Measurements from ENCODE around the gene FCER1G. TPM values are rescaled to one million over a fixed set of nuclear protein-coding genes. Genes with fewer than 3 reads are reported as not detected.

Gene FCER1G
- total RNA-seq, 4 donors from 2014 or later = 16.3 to 70.9 (median 22.3) TPM

DNA sequence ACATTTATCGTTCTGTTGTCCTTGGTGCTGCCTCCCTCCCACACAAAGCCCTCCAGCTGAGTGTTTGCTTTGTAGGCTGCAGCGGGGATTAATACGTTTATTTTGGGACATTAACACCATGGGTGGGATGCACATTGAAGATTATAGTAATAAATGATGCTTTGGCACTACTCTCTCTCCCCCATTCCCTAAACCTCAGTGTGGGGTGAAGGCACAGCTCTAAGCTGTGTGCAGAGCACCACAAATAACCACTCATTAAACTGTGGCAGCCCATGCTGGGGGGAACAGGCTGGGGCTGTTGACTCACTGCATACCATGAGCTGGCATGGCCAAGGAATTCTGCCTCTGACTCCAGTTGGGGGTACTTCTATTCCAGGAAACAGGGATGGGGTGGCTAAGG, 51.1 kb downstream of the FCER1G start:
- WGBS, 2 donors = 48 to 50% methylated on average over 3 of the region's 3 CpGs
- intact Hi-C loops (cut with DNase I) = no loop called here
- H3K27ac ChIP-seq = no peak overlapping the region

GRCh38 chr1:161266836-161267235, 51.7 kb downstream of the FCER1G start:
- intact Hi-C loops (cut with DNase I) = no loop called here
- Histone ChIP-seq H3K9me3 (no peaks in the 10 kb centered on the region), H3K27ac (no peak overlapping the region), H3K4me1 (no peaks in the 10 kb centered on the region), H3K4me3 (replicated peaks in 1 of 3) (no peak overlapping the region), H3K27me3 (no peaks in the 10 kb centered on the region), H3K36me3 (no peaks in the 10 kb centered on the region)
- no peak for DNase-seq
- 60 to 74% methylated on average over 2 of the region's 2 CpGs for whole genome bisulfite sequencing, 2 donors
- TF ChIP-seq POLR2A (IDR thresholded peaks at IDR 0.05) = no peak
- TF ChIP-seq, protein P1, sequence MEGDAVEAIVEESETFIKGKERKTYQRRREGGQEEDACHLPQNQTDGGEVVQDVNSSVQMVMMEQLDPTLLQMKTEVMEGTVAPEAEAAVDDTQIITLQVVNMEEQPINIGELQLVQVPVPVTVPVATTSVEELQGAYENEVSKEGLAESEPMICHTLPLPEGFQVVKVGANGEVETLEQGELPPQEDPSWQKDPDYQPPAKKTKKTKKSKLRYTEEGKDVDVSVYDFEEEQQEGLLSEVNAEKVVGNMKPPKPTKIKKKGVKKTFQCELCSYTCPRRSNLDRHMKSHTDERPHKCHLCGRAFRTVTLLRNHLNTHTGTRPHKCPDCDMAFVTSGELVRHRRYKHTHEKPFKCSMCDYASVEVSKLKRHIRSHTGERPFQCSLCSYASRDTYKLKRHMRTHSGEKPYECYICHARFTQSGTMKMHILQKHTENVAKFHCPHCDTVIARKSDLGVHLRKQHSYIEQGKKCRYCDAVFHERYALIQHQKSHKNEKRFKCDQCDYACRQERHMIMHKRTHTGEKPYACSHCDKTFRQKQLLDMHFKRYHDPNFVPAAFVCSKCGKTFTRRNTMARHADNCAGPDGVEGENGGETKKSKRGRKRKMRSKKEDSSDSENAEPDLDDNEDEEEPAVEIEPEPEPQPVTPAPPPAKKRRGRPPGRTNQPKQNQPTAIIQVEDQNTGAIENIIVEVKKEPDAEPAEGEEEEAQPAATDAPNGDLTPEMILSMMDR (IDR thresholded peaks at IDR 0.05) = no peak

More for the DNA sequence above, 51.1 kb downstream of the FCER1G start:
- no peaks in the 10 kb centered on the region for H3K27me3 ChIP-seq
- no peaks in the 10 kb centered on the region for H3K36me3 ChIP-seq
- H3K9me3 ChIP-seq = no peaks in the 10 kb centered on the region
- no peak for DNase-seq
- no peak overlapping the region for H3K4me3 ChIP-seq (replicated peaks in 1 of 3)
- H3K4me1 ChIP-seq = no peaks in the 10 kb centered on the region
- TF ChIP-seq, protein P1 (IDR thresholded peaks at IDR 0.05) = no peak
- no peak for TF ChIP-seq POLR2A (IDR thresholded peaks at IDR 0.05)

GRCh38 chr1:161267321-161267720, 52.2 kb downstream of the FCER1G start:
- DNase-seq = no peak
- Histone ChIP-seq H3K4me1 (no peaks in the 10 kb centered on the region), H3K36me3 (no peaks in the 10 kb centered on the region), H3K9me3 (no peaks in the 10 kb centered on the region), H3K27ac (no peak overlapping the region), H3K27me3 (no peaks in the 10 kb centered on the region), H3K4me3 (replicated peaks in 1 of 3) (no peak overlapping the region)
- 71 to 78% methylated on average over 3 of the region's 3 CpGs for WGBS, 2 donors
- intact Hi-C loops (cut with DNase I) = no loop called here
- TF ChIP-seq, protein P1 (IDR thresholded peaks at IDR 0.05) = no peak
- TF ChIP-seq POLR2A (IDR thresholded peaks at IDR 0.05) = no peak

Small RNA genes within 50 kb of the gene (microRNA-seq; reads per million reads assigned to microRNA genes)
- not detected for gene MIR5187

Other genes with a start within 250 kb of the FCER1G start
- 100 to 1,000 TPM in 2 of 4 donors, 10 to 100 TPM in 2; 80.8 to 122 (median 98.3) TPM for gene F11R, start 194.1 kb upstream of the FCER1G start, total RNA-seq
- gene TSTD1, start 176.3 kb upstream of the FCER1G start, total RNA-seq = 100 to 1,000 TPM; 256 to 466 (median 320) TPM
- 10 to 100 TPM; 56.0 to 71.0 (median 70.3) TPM for gene USF1, start 169.3 kb upstream of the FCER1G start, total RNA-seq
- gene ARHGAP30, start 145.4 kb upstream of the FCER1G start, total RNA-seq = 1 to 10 TPM; 1.4 to 3.5 (median 2.9) TPM
- under 1 TPM in 1 of 4 donors, not detected in 3; 0.27 TPM for gene NECTIN4, start 125.7 kb upstream of the FCER1G start, total RNA-seq
- 10 to 100 TPM in 3 of 4 donors, 1 to 10 TPM in 1; 6.9 to 31.8 (median 19.2) TPM for gene KLHDC9, start 116.9 kb upstream of the FCER1G start, total RNA-seq
- 10 to 100 TPM; 23.8 to 58.2 (median 30.3) TPM for gene PFDN2, start 97.3 kb upstream of the FCER1G start, total RNA-seq
- gene NIT1, start 97.2 kb upstream of the FCER1G start, total RNA-seq = 10 to 100 TPM; 36.4 to 50.4 (median 47.9) TPM
- gene DEDD, start 82.6 kb upstream of the FCER1G start, total RNA-seq = 10 to 100 TPM; 27.5 to 34.6 (median 31.1) TPM
- gene UFC1, start 61.3 kb upstream of the FCER1G start, total RNA-seq = 10 to 100 TPM; 37.6 to 90.4 (median 62.1) TPM
- gene USP21, start 55.8 kb upstream of the FCER1G start, total RNA-seq = 10 to 100 TPM; 21.2 to 27.6 (median 23.0) TPM
- gene PPOX, start 48.9 kb upstream of the FCER1G start, total RNA-seq = 10 to 100 TPM; 12.6 to 30.0 (median 21.8) TPM
- 10 to 100 TPM; 24.1 to 34.0 (median 29.2) TPM for gene B4GALT3, start 37.8 kb upstream of the FCER1G start, total RNA-seq
- 10 to 100 TPM in 1 of 4 donors, 1 to 10 TPM in 3; 4.6 to 24.4 (median 9.4) TPM for gene ADAMTS4, start 16.2 kb upstream of the FCER1G start, total RNA-seq
- 100 to 1,000 TPM in 2 of 4 donors, 10 to 100 TPM in 2; 75.4 to 122 (median 99.9) TPM for gene NDUFS2, start 12.9 kb upstream of the FCER1G start, total RNA-seq
- not detected for gene APOA2, start 8.3 kb downstream of the FCER1G start, total RNA-seq
- gene TOMM40L, start 10.8 kb downstream of the FCER1G start, total RNA-seq = 10 to 100 TPM in 1 of 4 donors, 1 to 10 TPM in 3; 7.0 to 12.4 (median 8.3) TPM
- not detected for gene NR1I3, start 22.9 kb downstream of the FCER1G start, total RNA-seq
- gene PCP4L1, start 43.5 kb downstream of the FCER1G start, total RNA-seq = under 1 TPM; 0.39 to 0.83 (median 0.61) TPM
- gene MPZ, start 94.7 kb downstream of the FCER1G start, total RNA-seq = 1 to 10 TPM in 2 of 4 donors, under 1 TPM in 2; 0.67 to 1.9 (median 0.93) TPM
- gene SDHC, start 99.1 kb downstream of the FCER1G start, total RNA-seq = 100 to 1,000 TPM in 3 of 4 donors, 10 to 100 TPM in 1; 49.1 to 174 (median 111) TPM
- gene CFAP126, start 152.6 kb downstream of the FCER1G start, total RNA-seq = not detected